Ovary (tissue), 1 donor: ENCODE measurements around the gene ASPDH.

ENCODE experiments used
- EP300 ChIP-seq: sonication (generic); formaldehyde crosslinking; IDR thresholded peaks from one replicate; pipeline ENCODE4 v1.6.1; 2017; ENCODE audit warnings: antibody characterized with exemption
- POLR2A ChIP-seq: fragments of 450-650 bp; IDR thresholded peaks from one replicate; pipeline ENCODE4 v1.6.1; 2017; ENCODE audit warnings: antibody characterized with exemption, mild to moderate bottlenecking, moderate library complexity

- TF ChIP-seq EP300 = no peak
- no peak for TF ChIP-seq POLR2A
These were observed 49.4 kb downstream of the ASPDH start for GRCh38 chr19:50464348-50464747.
